GM23248 (cell line): ENCODE data around the gene ACIN1. TPM values are rescaled to one million over a fixed set of nuclear protein-coding genes. Genes with fewer than 3 reads are reported as not detected.

Experiments
- DNase-seq: peaks from one replicate; pipeline ENCODE4 v3.0.0-alpha.2; 2015
- H2AFZ ChIP-seq: fragments of 200-600 bp; sonication (generic); 2 replicates; pipeline ENCODE4 v1.6.1; 2016; ENCODE audit warnings: antibody characterized with exemption
- H3F3A ChIP-seq: fragments of 200-600 bp; sonication (generic); 2 replicates; pipeline ENCODE4 v1.6.1; 2016; ENCODE audit warnings: mild to moderate bottlenecking, antibody characterized with exemption, mixed run types; ENCODE audit not compliant: insufficient read depth
- H3K27ac ChIP-seq: fragments of 200-600 bp; sonication (generic); 2 replicates; pipeline ENCODE4 v1.5.1; 2016; ENCODE audit warnings: mild to moderate bottlenecking
- H3K27me3 ChIP-seq: fragments of 200-600 bp; sonication (generic); replicated peaks from 2 replicates; pipeline ENCODE4 v1.6.1; 2016; ENCODE audit warnings: mild to moderate bottlenecking; ENCODE audit not compliant: insufficient read depth
- H3K36me3 ChIP-seq: fragments of 200-600 bp; sonication (generic); 2 replicates; pipeline ENCODE4 v1.6.1; 2016; ENCODE audit warnings: low read depth, mild to moderate bottlenecking
- H3K4me1 ChIP-seq: fragments of 200-600 bp; sonication (generic); 2 replicates; pipeline ENCODE4 v1.6.1; 2016; ENCODE audit warnings: mild to moderate bottlenecking; ENCODE audit not compliant: insufficient read depth
- H3K4me2 ChIP-seq: fragments of 200-600 bp; sonication (generic); one replicate; pipeline ENCODE4 v1.6.1; 2016; ENCODE audit warnings: mild to moderate bottlenecking; ENCODE audit not compliant: unreplicated experiment
- H3K4me3 ChIP-seq: fragments of 200-600 bp; sonication (generic); 2 replicates; pipeline ENCODE4 v1.5.1; 2016; ENCODE audit warnings: mild to moderate bottlenecking
- H3K79me2 ChIP-seq: fragments of 200-600 bp; sonication (generic); 2 replicates; pipeline ENCODE4 v1.6.1; 2016; ENCODE audit warnings: mild to moderate bottlenecking; ENCODE audit not compliant: insufficient read depth
- H3K9ac ChIP-seq: fragments of 200-600 bp; sonication (generic); 2 replicates; pipeline ENCODE4 v1.6.1; 2016; ENCODE audit warnings: mild to moderate bottlenecking
- H3K9me2 ChIP-seq: fragments of 200-600 bp; sonication (generic); 2 replicates; pipeline ENCODE4 v1.6.1; 2016; ENCODE audit warnings: mixed run types, mild to moderate bottlenecking, moderate library complexity; ENCODE audit not compliant: insufficient read depth
- H3K9me3 ChIP-seq: fragments of 200-600 bp; sonication (generic); one replicate; pipeline ENCODE4 v1.6.1; 2017; ENCODE audit warnings: low read depth
- H4K20me1 ChIP-seq: fragments of 200-600 bp; sonication (generic); 2 replicates; pipeline ENCODE4 v1.6.0; 2016; ENCODE audit not compliant: insufficient read depth
- EZH2 ChIP-seq: fragments of 200-600 bp; sonication (generic); IDR thresholded peaks from 2 replicates; pipeline ENCODE4 v1.6.1; 2018; ENCODE audit warnings: antibody characterized with exemption, mild to moderate bottlenecking; ENCODE audit not compliant: insufficient read depth, poor library complexity, severe bottlenecking
- EZH2phosphoT487 ChIP-seq: fragments of 200-600 bp; sonication (generic); IDR thresholded peaks from 2 replicates; pipeline ENCODE4 v1.6.1; 2018; ENCODE audit warnings: antibody characterized with exemption, moderate library complexity, mild to moderate bottlenecking, low read depth; ENCODE audit not compliant: insufficient read depth
- WGBS, 2 experiments: methylation state at CpG; one replicate each; pipeline ENCODE4 v1.1.6; 2015 to 2017; ENCODE audit warnings: low lambda C conversion rate in 2 of 2, low coverage in 1 of 2; ENCODE audit errors: missing lambda C conversion rate in 2 of 2; 5-methylcytosine and 5-hydroxymethylcytosine counted together
- in situ Hi-C: fragments of 300-500 bp; cut with MboI; formaldehyde crosslinking; loops from 2 replicates; pipeline ENCODE4 v1.15.0; 2020
- polyA plus RNA-seq: library from polyadenylated mRNA; unstranded; fragments of >200 nt; fragmentation: Nextera tagmentation; extraction: Ambion mirVana; gene quantifications from 2 replicates; pipeline ENCODE4 v1.2.1, GENCODE V29; 2016
- total RNA-seq: library from RNA; depleted of rRNA; stranded (reverse); fragments of >200 nt; shearing (Covaris generic); gene quantifications from 2 replicates; pipeline ENCODE4 v1.2.3, GENCODE V29; 2014

ACIN1 gene
- total and polyA plus RNA-seq, 2 experiments from 2014 or later = 35.5 to 63.7 TPM

DNA sequence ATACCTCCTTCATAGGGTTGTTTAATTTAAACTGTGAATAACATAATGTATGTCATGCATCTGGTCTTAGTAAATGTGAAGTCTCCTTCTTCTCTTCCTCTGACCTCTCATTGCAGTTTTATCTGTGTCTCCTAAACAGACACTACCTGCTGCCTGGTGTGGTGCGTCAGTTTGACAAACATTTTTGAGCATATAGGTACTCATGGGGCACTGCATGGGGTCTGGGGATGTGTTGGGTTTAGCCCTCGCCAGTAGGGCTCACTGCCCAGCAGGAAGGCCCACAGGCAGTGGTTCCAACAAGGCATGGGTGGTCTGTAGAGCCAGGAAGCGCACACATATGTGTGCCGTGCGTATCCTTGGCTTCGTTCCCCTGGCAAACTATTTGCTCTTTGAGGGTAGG lies 27.1 kb upstream of the ACIN1 start:
- 81 to 84% methylated on average over 6 of the region's 6 CpGs for WGBS, 2 experiments
- no peak for TF ChIP-seq EZH2phosphoT487
- no peak for TF ChIP-seq EZH2
- no peaks in the 10 kb centered on the region for H4K20me1 ChIP-seq
- H3K27me3 ChIP-seq = no peaks in the 10 kb centered on the region
- no peaks in the 10 kb centered on the region for H3K9me3 ChIP-seq
- no peak for DNase-seq
- no peaks in the 10 kb centered on the region for H3K36me3 ChIP-seq
- in situ Hi-C loops = no loop called here
- H3K9me2 ChIP-seq = no peaks in the 10 kb centered on the region
- H3K9ac ChIP-seq = 0 out of 2 replicates have a peak overlapping the region, but pooled peaks have one; percentile 46
- no peak overlapping the region for H3K4me3 ChIP-seq
- peaks cover 22% of the 10 kb centered on the region for H3F3A ChIP-seq
- H3K4me1 ChIP-seq = peaks cover 30% of the 10 kb centered on the region
- peak overlapping the region; percentile 63 for H3K27ac ChIP-seq
- no peak overlapping the region for H2AFZ ChIP-seq
- H3K79me2 ChIP-seq = no peaks in the 10 kb centered on the region
- H3K4me2 ChIP-seq = no peak overlapping the region

GRCh38 chr14:23121361-23121771 lies 26.4 kb upstream of the ACIN1 start:
- WGBS, 2 experiments = 5 to 12% methylated on average over 6 of the region's 6 CpGs
- H3F3A ChIP-seq = peaks cover 22% of the 10 kb centered on the region
- DNase-seq = peak; percentile 83
- peak overlapping the region; percentile 63 for H3K27ac ChIP-seq
- H3K79me2 ChIP-seq = no peaks in the 10 kb centered on the region
- in situ Hi-C loops = no loop called here
- H3K36me3 ChIP-seq = no peaks in the 10 kb centered on the region
- TF ChIP-seq EZH2 = no peak
- TF ChIP-seq EZH2phosphoT487 = no peak
- H3K27me3 ChIP-seq = no peaks in the 10 kb centered on the region
- no peak overlapping the region for H3K4me3 ChIP-seq
- peak overlapping the region; percentile 62 for H3K4me2 ChIP-seq
- H3K9me3 ChIP-seq = no peaks in the 10 kb centered on the region
- H3K9me2 ChIP-seq = no peaks in the 10 kb centered on the region
- peaks cover 30% of the 10 kb centered on the region for H3K4me1 ChIP-seq
- peak overlapping the region; percentile 70 for H2AFZ ChIP-seq
- H4K20me1 ChIP-seq = no peaks in the 10 kb centered on the region
- peak overlapping the region; percentile 46 for H3K9ac ChIP-seq

GRCh38 chr14:23120541-23121251 lies 25.8 kb upstream of the ACIN1 start:
- in situ Hi-C loops = no loop called here
- TF ChIP-seq EZH2 (no peak), EZH2phosphoT487 (no peak)
- no peaks in the 10 kb centered on the region for H3K79me2 ChIP-seq
- no peaks in the 10 kb centered on the region for H3K27me3 ChIP-seq
- H2AFZ ChIP-seq = peak overlapping the region; percentile 70
- no peaks in the 10 kb centered on the region for H4K20me1 ChIP-seq
- H3K9me2 ChIP-seq = no peaks in the 10 kb centered on the region
- peak overlapping the region; percentile 62 for H3K4me2 ChIP-seq
- H3K27ac ChIP-seq = peak overlapping the region; percentile 63
- H3F3A ChIP-seq = peaks cover 22% of the 10 kb centered on the region
- peaks cover 33% of the 10 kb centered on the region for H3K4me1 ChIP-seq
- H3K9me3 ChIP-seq = no peaks in the 10 kb centered on the region
- H3K36me3 ChIP-seq = no peaks in the 10 kb centered on the region
- peak; percentile 93 for DNase-seq
- 21 to 23% methylated on average over 9 of the region's 9 CpGs for WGBS, 2 experiments
- peak overlapping the region; percentile 46 for H3K9ac ChIP-seq
- H3K4me3 ChIP-seq = no peak overlapping the region

GRCh38 chr14:23119363-23120327 lies 24.7 kb upstream of the ACIN1 start:
- in situ Hi-C loops = no loop called here
- no peaks in the 10 kb centered on the region for H3K9me2 ChIP-seq
- H3K4me3 ChIP-seq = no peak overlapping the region
- DNase-seq = no peak
- H4K20me1 ChIP-seq = no peaks in the 10 kb centered on the region
- no peak overlapping the region for H3K9ac ChIP-seq
- H3K79me2 ChIP-seq = no peaks in the 10 kb centered on the region
- no peak for TF ChIP-seq EZH2
- no peak for TF ChIP-seq EZH2phosphoT487
- no peaks in the 10 kb centered on the region for H3K36me3 ChIP-seq
- no peaks in the 10 kb centered on the region for H3K9me3 ChIP-seq
- H3K4me1 ChIP-seq = peaks cover 31% of the 10 kb centered on the region
- no peaks in the 10 kb centered on the region for H3K27me3 ChIP-seq
- H2AFZ ChIP-seq = no peak overlapping the region
- H3K27ac ChIP-seq = no peak overlapping the region
- H3F3A ChIP-seq = peaks cover 15% of the 10 kb centered on the region
- H3K4me2 ChIP-seq = no peak overlapping the region
- 79 to 80% methylated on average over 16 of the region's 16 CpGs for WGBS, 2 experiments
